NK-92 (cell line): ENCODE results near the gene FLNB.
"Not testable (repeated sequence)": the region's sequence is repeated elsewhere in the genome, so short reads cannot be mapped to it uniquely, and the experiment has no call there.

Experiments used
- DNase-seq: peaks from one replicate; lab custom pipeline; 2025; ENCODE audit not compliant: unreplicated experiment; lab: John Stamatoyannopoulos, UW

FLNB gene

GRCh38 chr3:58198804-58199203, 190.6 kb downstream of the FLNB start:
- no peak for DNase-seq

GRCh38 chr3:58200121-58200709, 192.0 kb downstream of the FLNB start:
- DNase-seq = no peak

- DNase-seq = no peak
Measured at GRCh38 chr3:58200846-58201355, 192.7 kb downstream of the FLNB start.

GRCh38 chr3:58201451-58201850, 193.2 kb downstream of the FLNB start:
- not testable (repeated sequence) for DNase-seq

GRCh38 chr3:58202917-58203360, 194.7 kb downstream of the FLNB start:
- no peak for DNase-seq

- no peak for DNase-seq
Measured at GRCh38 chr3:58203541-58203940, 195.3 kb downstream of the FLNB start.

- no peak for DNase-seq
Measured at GRCh38 chr3:58204720-58205119, 196.5 kb downstream of the FLNB start.

GRCh38 chr3:58205981-58206380, 197.8 kb downstream of the FLNB start:
- no peak for DNase-seq

- no peak for DNase-seq
Measured at GRCh38 chr3:58206406-58207011, 198.3 kb downstream of the FLNB start.

- no peak for DNase-seq
Measured at GRCh38 chr3:58207954-58208353, 199.7 kb downstream of the FLNB start.

- no peak for DNase-seq
Measured at GRCh38 chr3:58209933-58210332, 201.7 kb downstream of the FLNB start.

- no peak for DNase-seq
Measured at GRCh38 chr3:58210761-58211460, 202.7 kb downstream of the FLNB start, which contains the start of gene DNASE1L3. DNASE1L3 (minus strand) TSS chr3:58210972; CDS start chr3:58210906, 66 bp downstream.

GRCh38 chr3:58214484-58215316, 206.5 kb downstream of the FLNB start:
- no peak for DNase-seq

GRCh38 chr3:58215317-58216025, 207.2 kb downstream of the FLNB start:
- no peak for DNase-seq

GRCh38 chr3:58216496-58217195, 208.4 kb downstream of the FLNB start:
- no peak for DNase-seq

GRCh38 chr3:58217209-58217811, 209.1 kb downstream of the FLNB start:
- no peak for DNase-seq

GRCh38 chr3:58218904-58219303, 210.7 kb downstream of the FLNB start:
- DNase-seq = no peak
